GM18870 (cell line): Measurements from ENCODE around the gene PITPNC1.
"Not testable (repeated sequence)": the region's sequence is repeated elsewhere in the genome, so short reads cannot be mapped to it uniquely, and the experiment has no call there.

ENCODE experiments used
- ATAC-seq: cut with Tn5 transposase; IDR thresholded peaks from one replicate; pipeline ENCODE4 v1.9.1; 2021; ENCODE audit warnings: moderate library complexity; ENCODE audit not compliant: unreplicated experiment

PITPNC1 gene

DNA sequence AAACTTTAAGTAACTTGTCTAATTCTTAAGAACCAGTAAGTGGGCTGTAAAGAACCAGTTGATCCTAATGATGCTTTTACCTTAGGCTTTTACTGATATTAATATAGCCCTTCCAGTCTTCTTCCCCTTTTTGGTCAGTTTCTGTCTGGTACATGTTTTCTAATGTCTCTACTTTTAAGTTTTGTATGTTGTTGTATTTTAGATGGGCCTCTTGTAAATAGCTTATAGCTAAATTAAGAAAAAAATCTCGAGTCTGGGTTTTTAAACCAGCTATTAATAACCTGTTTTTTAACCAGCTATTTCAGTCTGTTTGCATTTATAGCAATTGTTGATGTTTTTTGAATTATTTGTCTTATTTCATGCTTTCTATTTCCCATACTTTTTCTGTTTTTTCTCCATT, 79.0 kb downstream of the PITPNC1 start:
- ATAC-seq: no peak

GRCh38 chr17:67456889-67457288, 79.8 kb downstream of the PITPNC1 start:
- no peak for ATAC-seq

DNA sequence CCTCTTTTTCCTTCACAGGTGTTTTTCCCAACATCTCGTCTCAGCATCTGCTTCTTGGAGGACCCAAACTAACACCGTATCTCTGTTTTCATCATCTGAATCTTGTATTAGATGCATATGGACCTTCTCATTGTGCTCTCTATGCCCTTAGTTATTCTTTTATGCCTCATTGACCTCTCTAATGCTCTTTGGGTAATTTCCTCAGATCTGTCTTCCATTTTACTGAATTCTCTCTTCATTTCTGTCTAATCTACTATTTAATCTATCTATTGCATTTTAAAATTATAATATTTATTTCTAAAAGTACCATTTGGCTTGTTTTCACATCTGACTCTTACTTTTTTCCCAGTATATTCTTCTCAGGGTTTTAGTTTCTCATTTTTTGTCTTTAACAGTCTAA, 81.1 kb downstream of the PITPNC1 start:
- no peak for ATAC-seq

DNA sequence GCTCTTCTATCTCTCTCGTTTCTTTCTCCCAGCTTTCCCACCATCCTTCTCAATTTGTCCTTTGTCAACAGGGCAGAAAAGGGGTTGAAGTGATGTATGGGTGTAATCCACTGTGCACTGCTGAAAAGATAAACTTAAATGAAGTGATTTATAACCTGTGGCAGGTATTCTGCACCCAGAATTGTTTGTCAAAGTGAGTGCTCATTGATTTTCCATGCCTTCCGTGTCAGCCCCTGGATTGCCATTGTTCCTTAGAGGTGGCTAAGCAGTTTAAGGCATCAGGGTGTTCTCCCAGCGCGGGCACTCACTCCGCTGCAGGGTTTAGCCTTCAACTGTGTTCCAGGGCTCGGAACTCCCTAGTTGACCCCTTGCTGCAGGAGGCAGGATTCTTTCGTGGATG, 82.9 kb downstream of the PITPNC1 start:
- no peak for ATAC-seq

DNA sequence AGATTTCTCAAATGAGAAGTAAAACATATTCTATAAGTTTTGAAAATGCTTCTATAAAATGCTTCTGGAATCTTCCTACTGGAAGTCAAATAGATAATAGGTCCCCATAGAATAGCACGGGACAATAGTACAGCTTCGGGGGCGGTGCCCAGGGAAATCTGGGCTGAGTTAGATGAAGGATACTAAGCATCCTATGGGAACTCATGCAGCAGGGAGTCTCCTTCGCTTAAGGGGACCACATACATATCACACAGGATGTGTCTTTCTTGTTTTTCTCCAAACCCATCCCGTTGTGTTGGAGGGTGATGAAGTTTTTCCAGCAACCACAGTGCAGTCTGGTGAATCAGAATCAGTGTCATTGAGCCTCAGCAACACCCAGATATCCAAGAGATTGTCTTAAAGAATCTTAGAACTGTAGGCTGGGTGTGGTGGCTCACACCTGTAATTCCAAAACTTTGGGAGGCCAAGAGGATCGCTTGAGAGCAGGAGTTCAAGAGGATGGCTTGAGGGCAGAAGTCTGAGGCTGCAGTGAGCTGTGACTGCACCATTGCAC, 84.2 kb downstream of the PITPNC1 start:
- ATAC-seq: no peak

GRCh38 chr17:67461876-67462275, 84.8 kb downstream of the PITPNC1 start:
- no peak for ATAC-seq

DNA sequence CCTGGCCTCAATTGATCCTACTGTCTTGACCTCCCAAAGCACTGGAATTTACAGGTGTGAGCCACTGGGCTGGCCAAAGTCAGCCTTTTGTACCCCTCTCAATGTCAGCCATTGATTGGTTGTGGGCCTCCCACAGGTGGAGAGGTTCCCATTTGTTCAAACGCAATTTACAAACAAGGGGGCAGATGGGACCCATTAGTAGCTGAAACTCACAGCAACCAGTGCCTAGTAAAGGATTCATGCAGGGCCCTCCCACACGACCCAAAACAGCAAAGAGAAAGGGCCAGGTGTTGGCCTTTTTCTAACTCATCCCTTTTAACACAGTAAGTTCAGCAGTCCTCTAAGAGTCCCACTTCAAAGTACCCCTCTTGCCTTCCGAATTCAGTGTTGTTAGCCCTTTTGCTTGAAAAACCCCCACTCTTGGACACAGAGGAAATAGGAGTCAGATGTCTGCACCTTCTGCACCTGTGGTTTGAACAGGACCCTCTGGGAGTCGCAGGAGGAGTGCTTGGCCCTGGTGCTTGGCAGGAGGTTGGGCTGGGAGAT, 89.2 kb downstream of the PITPNC1 start:
- ATAC-seq: no peak

GRCh38 chr17:67467500-67468455, 90.7 kb downstream of the PITPNC1 start:
- no peak for ATAC-seq

DNA sequence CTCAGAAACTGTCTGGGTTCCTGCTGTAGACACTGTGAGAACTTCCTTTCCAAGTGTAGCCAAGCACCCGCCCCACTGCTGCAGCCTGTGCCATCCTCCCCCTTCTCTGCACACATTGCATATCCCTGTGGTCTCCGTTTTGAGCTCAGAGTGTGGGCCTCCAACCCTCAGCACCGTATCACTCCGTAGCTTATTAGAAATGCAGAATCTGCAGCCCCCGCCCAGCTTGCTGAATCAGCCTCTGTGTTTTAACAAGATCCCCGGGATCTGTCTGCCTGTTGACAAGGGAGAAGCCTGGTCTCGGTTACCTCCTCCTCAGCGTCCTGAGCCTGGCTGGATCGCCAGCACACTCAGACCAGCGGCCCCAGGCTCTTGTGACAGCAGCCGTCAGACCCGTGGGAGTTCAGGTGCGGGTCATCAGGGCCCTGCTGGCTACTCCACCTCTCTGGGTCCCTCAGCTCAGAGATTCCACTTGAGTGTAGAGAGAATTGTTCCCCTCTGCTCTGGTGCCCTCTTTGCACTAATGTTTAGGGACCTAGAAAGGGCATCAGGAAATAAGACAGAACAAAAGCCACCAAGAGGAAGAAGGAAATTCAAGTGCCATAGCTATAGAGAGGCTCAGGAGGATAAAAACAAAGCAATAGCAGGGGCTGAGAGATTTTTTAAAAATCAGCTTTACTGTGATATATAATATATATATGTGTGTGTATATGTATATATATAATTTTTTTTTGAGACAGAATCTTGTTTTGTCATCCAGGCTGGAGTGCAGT, 92.3 kb downstream of the PITPNC1 start:
- no peak for ATAC-seq

GRCh38 chr17:67470163-67470562, 93.1 kb downstream of the PITPNC1 start:
- no peak for ATAC-seq

- no peak for ATAC-seq
Measured at GRCh38 chr17:67471118-67471517, 94.0 kb downstream of the PITPNC1 start.

GRCh38 chr17:67472606-67473005, 95.5 kb downstream of the PITPNC1 start:
- ATAC-seq: not testable (repeated sequence)

DNA sequence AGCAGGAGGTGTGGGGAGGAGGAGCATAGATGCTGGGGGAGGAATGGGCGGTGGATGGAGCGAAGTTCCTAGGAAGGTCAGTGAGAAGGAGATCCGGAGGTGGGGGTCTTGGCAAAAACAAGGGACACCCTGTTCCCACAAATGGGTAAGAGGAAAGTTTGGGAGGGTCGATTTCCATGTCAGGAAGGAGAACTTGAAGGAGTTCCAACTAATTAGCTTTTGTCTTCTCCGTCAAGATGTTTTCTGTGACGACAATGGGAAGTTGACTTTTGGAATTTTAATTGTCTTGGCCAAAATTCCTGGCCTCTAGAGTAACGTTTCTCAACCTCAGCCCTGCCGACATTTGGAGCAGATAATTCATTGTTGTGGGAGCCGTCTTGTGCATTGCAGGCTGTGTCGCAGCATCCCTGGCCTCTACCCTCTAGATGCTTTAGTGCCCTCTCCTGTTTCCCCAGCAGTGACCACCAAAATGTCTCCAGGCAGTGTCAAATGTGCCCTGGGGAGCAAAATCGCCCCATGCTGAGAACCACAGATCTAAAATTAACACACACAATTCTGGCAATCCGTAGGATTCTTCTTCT, 97.1 kb downstream of the PITPNC1 start:
- no peak for ATAC-seq

GRCh38 chr17:67475161-67475937, 98.3 kb downstream of the PITPNC1 start:
- ATAC-seq: peak; percentile 43

DNA sequence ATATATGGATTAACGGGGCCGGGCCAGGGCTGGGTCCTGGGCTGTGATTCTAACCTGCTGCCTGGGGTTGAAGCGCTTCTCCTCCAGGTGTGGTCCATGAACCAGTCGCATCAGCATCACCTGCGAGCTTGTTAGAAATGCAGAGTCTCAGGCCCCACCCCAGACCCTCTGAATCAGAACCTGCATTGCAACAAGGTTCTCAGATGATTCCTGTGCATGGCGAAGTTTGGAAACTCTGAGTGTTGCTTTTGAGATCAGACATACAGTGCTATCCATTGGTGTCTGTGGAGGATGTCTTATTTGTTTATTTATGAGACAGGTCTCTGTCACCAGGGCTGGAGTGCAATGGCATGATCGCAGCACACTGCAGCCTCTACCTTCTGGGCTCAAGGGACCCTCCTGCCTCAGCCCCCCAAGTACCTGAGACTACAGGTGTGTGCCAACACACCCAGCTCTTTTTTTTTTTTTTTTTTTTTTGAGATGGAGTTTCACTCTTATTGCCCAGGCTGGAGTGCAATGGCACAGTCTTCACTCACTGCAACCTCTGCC, 99.8 kb downstream of the PITPNC1 start:
- no peak for ATAC-seq

- no peak for ATAC-seq
Measured at GRCh38 chr17:67477687-67478086, 100.6 kb downstream of the PITPNC1 start.

DNA sequence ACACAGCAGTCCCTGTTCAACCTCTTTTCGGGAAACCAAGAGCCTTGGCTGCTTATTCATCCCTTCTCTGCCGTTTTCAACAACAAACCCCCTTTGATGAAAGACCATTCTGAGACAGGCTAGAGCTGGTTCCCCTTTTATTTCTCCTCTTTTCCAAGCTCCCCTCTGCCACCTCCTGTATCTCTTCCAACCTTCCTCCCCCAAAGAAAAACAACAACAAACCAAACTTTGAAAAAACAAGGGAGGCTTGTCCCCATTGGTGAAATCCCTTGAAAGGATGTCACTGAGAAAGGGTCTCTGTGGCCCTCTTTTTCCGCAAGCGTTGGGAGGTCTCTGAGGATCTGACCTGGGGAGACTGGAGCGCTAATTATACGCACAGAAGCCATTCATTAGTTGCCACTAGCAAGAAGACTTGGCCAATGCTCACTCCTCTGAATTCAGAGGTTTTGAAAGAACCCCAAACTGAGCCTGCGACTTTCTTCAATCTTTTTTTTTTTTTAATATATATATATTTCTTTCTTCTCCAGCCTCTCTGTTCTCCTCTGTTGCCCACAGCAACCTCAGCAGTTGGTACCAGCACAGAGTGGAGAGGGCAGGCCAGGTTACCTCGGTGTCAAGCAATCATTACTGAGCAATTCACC, 101.4 kb downstream of the PITPNC1 start:
- ATAC-seq: no peak

DNA sequence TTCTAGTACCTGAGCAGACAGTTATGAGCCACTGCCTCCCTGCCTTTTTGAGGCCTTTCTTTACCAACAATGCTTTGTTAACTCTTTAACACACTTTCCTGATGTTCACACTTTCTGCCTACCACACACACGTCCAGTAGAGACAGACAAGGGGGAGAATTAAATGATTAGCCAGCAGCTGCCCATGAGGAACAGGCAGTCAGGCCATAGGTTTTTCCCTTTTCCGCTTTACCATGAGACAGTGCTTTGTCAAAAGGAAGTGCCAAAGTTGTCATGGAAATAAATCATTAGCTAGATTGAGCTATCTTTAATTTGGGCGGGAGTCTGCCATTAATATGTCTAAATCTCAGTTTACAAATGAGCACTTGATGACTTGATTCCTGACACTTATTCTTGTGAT, 102.1 kb downstream of the PITPNC1 start:
- no peak for ATAC-seq

DNA sequence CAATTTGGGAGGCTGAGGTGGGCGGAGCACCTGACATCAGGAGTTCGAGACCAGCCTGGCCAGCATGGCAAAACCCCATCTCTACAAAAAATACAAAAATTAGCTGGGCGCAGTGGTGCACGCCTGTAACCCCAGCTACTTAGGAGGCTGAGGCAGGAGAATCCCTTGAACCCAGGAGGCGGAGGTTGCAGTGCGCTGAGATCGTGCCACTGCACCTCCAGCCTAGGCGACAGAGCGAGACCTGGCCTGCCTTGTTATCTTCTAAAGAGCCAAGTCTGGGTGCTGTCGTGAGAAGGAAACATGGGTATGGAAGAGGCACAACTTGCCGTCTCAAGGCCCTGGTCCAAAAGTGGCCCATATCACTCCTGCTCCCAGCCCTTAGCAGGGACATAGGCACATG, 103.9 kb downstream of the PITPNC1 start:
- ATAC-seq: not testable (repeated sequence)
